Stimulated activated CD4-positive, alpha-beta T cell treated with anti-CD3 and anti-CD28 coated beads, TNF-alpha, amount 100 ng/mL, for 1 hour (primary cell): ENCODE results near the gene CXCL16.
A peak's percentile ranks its signal among the peaks of the same experiment; 100 is the strongest.
"Not testable (repeated sequence)": the region's sequence is repeated elsewhere in the genome, so short reads cannot be mapped to it uniquely, and the experiment has no call there.

Experiments
- DNase-seq, 3 donors: peaks; one replicate each; pipeline ENCODE4 v3.0.0-alpha.2; 2020; ENCODE audit warnings: low read depth in 3 of 3, low spot score in 1 of 3

CXCL16 gene

GRCh38 chr17:4721203-4722135 is 18.3 kb downstream of the CXCL16 start:
- no peak for DNase-seq

- no peak for DNase-seq
Observed at GRCh38 chr17:4720787-4721186, 18.9 kb downstream of the CXCL16 start.

- DNase-seq: no peak
Observed at GRCh38 chr17:4719684-4720221, 20.0 kb downstream of the CXCL16 start.

- DNase-seq: no peak
Observed at GRCh38 chr17:4719146-4719545, 20.6 kb downstream of the CXCL16 start.

- DNase-seq: no peak
Observed at GRCh38 chr17:4718276-4718675, 21.5 kb downstream of the CXCL16 start.

GRCh38 chr17:4717791-4718190 is 21.9 kb downstream of the CXCL16 start:
- no peak for DNase-seq

GRCh38 chr17:4716081-4716480 is 23.6 kb downstream of the CXCL16 start:
- no peak for DNase-seq

GRCh38 chr17:4715063-4715744 is 24.5 kb downstream of the CXCL16 start:
- DNase-seq: no peak

GRCh38 chr17:4714340-4715062 is 25.2 kb downstream of the CXCL16 start:
- not testable (repeated sequence) for DNase-seq

GRCh38 chr17:4712526-4712925 is 27.2 kb downstream of the CXCL16 start:
- DNase-seq: no peak

- no peak for DNase-seq
Observed at GRCh38 chr17:4711661-4712181, 28.0 kb downstream of the CXCL16 start.

GRCh38 chr17:4710693-4711634 is 28.8 kb downstream of the CXCL16 start:
- no peak for DNase-seq

GRCh38 chr17:4709794-4710692 is 29.7 kb downstream of the CXCL16 start, which contains the start of gene ARRB2:
ARRB2 (plus strand) TSS chr17:4710632; CDS start chr17:4710722, 90 bp downstream.
- DNase-seq: peak; percentile 96 to 98 (median 97)

GRCh38 chr17:4708436-4708835 is 31.3 kb downstream of the CXCL16 start:
- no peak for DNase-seq

- no peak for DNase-seq
Observed at GRCh38 chr17:4706121-4706520, 33.6 kb downstream of the CXCL16 start.

GRCh38 chr17:4704991-4705390 is 34.7 kb downstream of the CXCL16 start:
- DNase-seq: no peak

- not testable (repeated sequence) for DNase-seq
Observed at GRCh38 chr17:4704574-4704907, 35.2 kb downstream of the CXCL16 start.

- DNase-seq: no peak
Observed at GRCh38 chr17:4703330-4703691, 36.4 kb downstream of the CXCL16 start.

GRCh38 chr17:4701116-4701515 is 38.6 kb downstream of the CXCL16 start:
- no peak for DNase-seq
